Measurements from ENCODE around the gene NAA80. TPM values are rescaled to one million over a fixed set of nuclear protein-coding genes. Genes with fewer than 3 reads are reported as not detected.
A peak's percentile ranks its signal among the peaks of the same experiment; 100 is the strongest.

The NAA80 gene
- total RNA-seq, 1 experiment from 2014 or later = 25.2 TPM

DNA sequence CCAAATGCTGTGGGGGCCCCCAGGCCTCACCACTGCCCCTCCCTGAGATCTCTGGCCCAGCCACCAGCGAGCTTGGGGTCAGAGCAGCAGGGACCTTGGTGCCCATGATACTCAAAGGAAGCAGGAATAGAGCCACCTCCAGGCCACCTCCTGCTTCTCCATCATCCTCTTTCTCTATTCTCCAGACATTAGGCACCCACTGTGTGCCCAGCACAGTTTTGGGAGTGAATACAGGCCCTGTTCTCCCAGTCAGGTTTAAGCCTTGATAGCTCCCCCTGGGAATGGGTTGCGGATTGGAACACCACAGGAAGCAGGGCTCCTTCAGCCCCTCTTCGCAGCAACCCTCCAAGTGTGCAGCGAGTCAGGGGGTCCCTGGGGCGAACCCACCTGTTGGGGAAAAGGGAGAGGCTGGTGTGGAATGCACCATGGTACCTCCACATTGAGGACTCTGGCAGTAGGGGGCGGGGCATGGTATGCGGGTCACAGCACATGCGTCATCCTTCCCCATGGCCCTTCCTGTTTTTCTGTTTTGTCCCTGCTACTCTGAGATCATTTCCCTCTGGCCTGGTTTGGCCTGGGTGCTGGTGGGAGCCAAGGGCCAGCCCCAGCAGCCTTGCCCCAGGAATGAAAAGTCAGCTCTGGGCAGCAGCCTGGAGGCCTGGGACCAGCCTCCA is 44.5 kb downstream of the NAA80 start:
- no peak for TF ChIP-seq EZH2 (IDR thresholded peaks at IDR 0.05; ENCODE audit: low read depth)
- TF ChIP-seq, protein P1, sequence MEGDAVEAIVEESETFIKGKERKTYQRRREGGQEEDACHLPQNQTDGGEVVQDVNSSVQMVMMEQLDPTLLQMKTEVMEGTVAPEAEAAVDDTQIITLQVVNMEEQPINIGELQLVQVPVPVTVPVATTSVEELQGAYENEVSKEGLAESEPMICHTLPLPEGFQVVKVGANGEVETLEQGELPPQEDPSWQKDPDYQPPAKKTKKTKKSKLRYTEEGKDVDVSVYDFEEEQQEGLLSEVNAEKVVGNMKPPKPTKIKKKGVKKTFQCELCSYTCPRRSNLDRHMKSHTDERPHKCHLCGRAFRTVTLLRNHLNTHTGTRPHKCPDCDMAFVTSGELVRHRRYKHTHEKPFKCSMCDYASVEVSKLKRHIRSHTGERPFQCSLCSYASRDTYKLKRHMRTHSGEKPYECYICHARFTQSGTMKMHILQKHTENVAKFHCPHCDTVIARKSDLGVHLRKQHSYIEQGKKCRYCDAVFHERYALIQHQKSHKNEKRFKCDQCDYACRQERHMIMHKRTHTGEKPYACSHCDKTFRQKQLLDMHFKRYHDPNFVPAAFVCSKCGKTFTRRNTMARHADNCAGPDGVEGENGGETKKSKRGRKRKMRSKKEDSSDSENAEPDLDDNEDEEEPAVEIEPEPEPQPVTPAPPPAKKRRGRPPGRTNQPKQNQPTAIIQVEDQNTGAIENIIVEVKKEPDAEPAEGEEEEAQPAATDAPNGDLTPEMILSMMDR (conservative IDR thresholded peaks at IDR 0.05) = no peak
- Histone ChIP-seq H3K9me3 (ENCODE audit: insufficient read depth, low read depth) (no peaks in the 10 kb centered on the region), H3K9me2 (ENCODE audit: insufficient read depth) (no peaks in the 10 kb centered on the region), H3K4me3 (no peak overlapping the region), H3K79me2 (ENCODE audit: low read depth) (peaks cover 7% of the 10 kb centered on the region), H3K4me2 (no peak overlapping the region), H3K4me1 (replicated peaks; ENCODE audit: insufficient read depth) (no peaks in the 10 kb centered on the region; the same call in 1 of the 2 replicates), H4K20me1 (ENCODE audit: insufficient read depth) (no peaks in the 10 kb centered on the region), H3K36me3 (ENCODE audit: low read depth) (no peaks in the 10 kb centered on the region), H3K27ac (no peak overlapping the region), H2AFZ (no peak overlapping the region), H3K27me3 (ENCODE audit: insufficient read depth, low read depth) (no peaks in the 10 kb centered on the region), H3F3A (ENCODE audit: insufficient read depth, low read depth) (0 out of 2 replicates have a peak, but pooled peaks cover 4% of the 10 kb centered on the region)
- no TSS peak for BruUV-seq (replicated peaks)
- POLR2A ChIA-PET (ENCODE audit: unreplicated experiment) = no interaction called here
- intact Hi-C loops (cut with micrococcal nuclease; ENCODE audit: unreplicated experiment) = no loop called here
- DNase-seq = no peak
- CTCF ChIA-PET = interaction anchor here (0.5 to 0.6 kb wide), 2 partner anchors 29 to 45 kb away, joined by 3 read pairs; partner anchors contain the start of genes HYAL3 and NAA80

DNA sequence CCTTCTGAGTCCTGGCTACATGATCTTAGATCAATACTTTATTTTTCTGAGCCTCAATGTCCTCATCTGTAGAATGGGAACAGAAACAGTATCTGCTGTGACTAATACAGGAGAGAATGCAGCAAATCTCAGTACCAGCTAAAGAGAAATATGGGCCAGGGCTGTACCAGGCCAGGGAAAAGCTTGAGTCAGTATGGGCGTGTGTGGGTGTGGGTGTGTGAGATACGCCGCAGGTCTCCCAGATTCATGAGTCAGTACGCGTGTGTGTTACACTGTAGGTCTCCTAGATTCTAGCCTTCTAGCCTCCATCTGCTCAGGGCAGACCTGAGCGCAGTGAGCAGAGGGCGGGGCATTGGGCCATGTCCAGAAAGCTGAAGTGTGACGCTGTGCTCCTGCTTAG is 48.0 kb downstream of the NAA80 start:
- intact Hi-C loops (cut with micrococcal nuclease; ENCODE audit: unreplicated experiment) = no loop called here
- H3K4me3 ChIP-seq = no peak overlapping the region
- no peak overlapping the region for H3K4me2 ChIP-seq
- peaks cover 26% of the 10 kb centered on the region for H3K4me1 ChIP-seq (replicated peaks; ENCODE audit: insufficient read depth)
- TF ChIP-seq, protein P1 (conservative IDR thresholded peaks at IDR 0.05) = no peak
- no peak for TF ChIP-seq EZH2 (IDR thresholded peaks at IDR 0.05; ENCODE audit: low read depth)
- no peaks in the 10 kb centered on the region for H3K36me3 ChIP-seq (ENCODE audit: low read depth)
- BruUV-seq (replicated peaks) = no TSS peak
- peak overlapping the region; percentile 63 for H3K27ac ChIP-seq
- no peak overlapping the region for H2AFZ ChIP-seq
- no peaks in the 10 kb centered on the region for H3K9me2 ChIP-seq (ENCODE audit: insufficient read depth)
- POLR2A ChIA-PET (ENCODE audit: unreplicated experiment) = interaction anchor here (0.5 kb wide), 1 partner anchor 100 kb away, joined by 6 read pairs; no protein-coding TSS in a partner anchor
- CTCF ChIA-PET = interaction anchor here (0.8 kb wide), 1 partner anchor 24 kb away, joined by 8 read pairs; no protein-coding TSS in a partner anchor
- H3F3A ChIP-seq (ENCODE audit: insufficient read depth, low read depth) = peaks cover 15% of the 10 kb centered on the region
- H3K79me2 ChIP-seq (ENCODE audit: low read depth) = peaks cover 20% of the 10 kb centered on the region
- no peaks in the 10 kb centered on the region for H3K27me3 ChIP-seq (ENCODE audit: insufficient read depth, low read depth)
- H4K20me1 ChIP-seq (ENCODE audit: insufficient read depth) = no peaks in the 10 kb centered on the region; the same call in 1 of the 2 replicates
- DNase-seq = peak; percentile 49 to 63
- no peaks in the 10 kb centered on the region for H3K9me3 ChIP-seq (ENCODE audit: insufficient read depth, low read depth)

DNA sequence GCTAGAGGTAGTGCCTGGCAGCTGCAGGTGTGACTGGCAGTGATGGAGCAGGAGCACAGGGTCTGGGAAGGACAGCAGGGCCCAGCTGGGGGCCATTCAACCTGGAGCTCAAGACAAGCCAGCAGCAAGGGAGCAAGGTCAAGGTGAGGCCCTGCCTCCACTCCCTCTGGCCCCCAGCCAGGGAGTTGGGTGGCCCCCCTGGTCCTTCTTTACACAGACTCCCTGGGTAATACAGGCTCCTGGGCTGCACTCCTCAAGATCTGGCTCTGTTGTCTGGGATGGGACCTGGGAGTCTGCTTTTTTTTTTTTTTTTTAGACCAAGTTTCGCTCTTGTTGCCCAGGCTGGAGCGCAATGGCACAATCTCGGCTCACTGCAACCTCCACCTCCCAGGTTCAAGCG is 48.7 kb downstream of the NAA80 start:
- H3K4me2 ChIP-seq = no peak overlapping the region
- H2AFZ ChIP-seq = no peak overlapping the region
- H3K79me2 ChIP-seq (ENCODE audit: low read depth) = peaks cover 20% of the 10 kb centered on the region
- no peak overlapping the region for H3K4me3 ChIP-seq
- TF ChIP-seq EZH2 (IDR thresholded peaks at IDR 0.05; ENCODE audit: low read depth) = no peak
- TF ChIP-seq, protein P1 (conservative IDR thresholded peaks at IDR 0.05) = no peak
- POLR2A ChIA-PET (ENCODE audit: unreplicated experiment) = interaction anchor here (0.5 kb wide), 1 partner anchor 100 kb away, joined by 6 read pairs; no protein-coding TSS in a partner anchor
- H3K36me3 ChIP-seq (ENCODE audit: low read depth) = no peaks in the 10 kb centered on the region
- H3K9me2 ChIP-seq (ENCODE audit: insufficient read depth) = no peaks in the 10 kb centered on the region
- no peaks in the 10 kb centered on the region; the same call in 1 of the 2 replicates for H4K20me1 ChIP-seq (ENCODE audit: insufficient read depth)
- H3K9me3 ChIP-seq (ENCODE audit: insufficient read depth, low read depth) = no peaks in the 10 kb centered on the region
- intact Hi-C loops (cut with micrococcal nuclease; ENCODE audit: unreplicated experiment) = no loop called here
- H3K27me3 ChIP-seq (ENCODE audit: insufficient read depth, low read depth) = no peaks in the 10 kb centered on the region
- peaks cover 33% of the 10 kb centered on the region for H3K4me1 ChIP-seq (replicated peaks; ENCODE audit: insufficient read depth)
- no peak overlapping the region for H3K27ac ChIP-seq
- no TSS peak for BruUV-seq (replicated peaks)
- peaks cover 22% of the 10 kb centered on the region for H3F3A ChIP-seq (ENCODE audit: insufficient read depth, low read depth)
- CTCF ChIA-PET = no interaction called here
- DNase-seq = no peak

Measured in PC-9 (cell line).